HG03045 (cell line): ENCODE data around the gene KHDC4.

Experiments
- ATAC-seq: cut with Tn5 transposase; IDR thresholded peaks from one replicate; pipeline ENCODE4 v1.9.1; 2021; ENCODE audit warnings: mild to moderate bottlenecking, moderate library complexity; ENCODE audit not compliant: unreplicated experiment

Gene KHDC4

GRCh38 chr1:155934097-155934935 is at the start of gene KHDC4:
Gene KHDC4 (minus strand): TSS chr1:155934413. CDS start chr1:155934373, 40 bp downstream.
- ATAC-seq = peak; percentile 88

GRCh38 chr1:155983191-155984024 is 49.2 kb upstream of the KHDC4 start:
- peak; percentile 45 for ATAC-seq

GRCh38 chr1:155982106-155982505 is 47.9 kb upstream of the KHDC4 start:
- ATAC-seq = no peak

DNA sequence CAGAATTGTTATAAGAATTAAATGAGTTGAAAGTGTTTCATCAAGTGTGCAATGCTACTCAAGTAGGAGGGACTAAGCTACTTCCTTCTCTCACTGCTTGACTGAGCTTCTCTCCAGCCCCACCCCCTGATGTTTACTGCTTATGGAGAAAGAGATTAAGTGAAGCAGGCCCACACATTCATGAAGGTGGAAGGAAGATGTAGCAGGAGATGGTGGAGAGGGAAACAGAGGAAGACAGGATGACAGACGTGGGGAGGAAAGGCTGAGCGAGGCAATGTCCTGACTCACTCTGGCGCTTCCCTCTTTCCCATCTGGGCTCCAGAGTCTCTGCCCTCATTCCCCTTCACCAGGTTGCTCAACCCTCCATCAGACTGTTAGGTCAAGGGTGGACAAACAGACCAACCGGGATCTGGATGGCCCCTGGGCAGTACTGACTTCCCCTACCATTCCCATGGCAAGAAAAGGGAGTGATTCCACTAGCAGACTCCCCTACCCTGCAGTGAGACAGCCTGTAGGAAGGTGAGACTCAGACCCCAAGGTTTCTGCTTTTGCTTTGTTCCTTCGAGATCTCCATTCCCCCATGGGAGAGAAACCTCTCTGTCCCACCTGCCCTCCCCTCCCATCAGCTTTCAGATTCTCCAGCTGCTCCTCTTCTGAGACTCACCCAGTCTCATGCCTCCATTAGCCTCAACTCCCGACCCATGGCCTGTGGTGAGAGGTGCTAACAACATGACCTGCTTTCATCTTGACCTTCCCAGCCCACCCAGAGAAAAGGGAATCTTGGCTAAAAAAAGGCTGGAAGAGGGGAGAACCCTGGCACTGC is 47.3 kb upstream of the KHDC4 start:
- no peak for ATAC-seq

- ATAC-seq = no peak
Observed at GRCh38 chr1:155979597-155980343, 45.6 kb upstream of the KHDC4 start.

GRCh38 chr1:155978973-155979429 is 44.8 kb upstream of the KHDC4 start:
- ATAC-seq = no peak

DNA sequence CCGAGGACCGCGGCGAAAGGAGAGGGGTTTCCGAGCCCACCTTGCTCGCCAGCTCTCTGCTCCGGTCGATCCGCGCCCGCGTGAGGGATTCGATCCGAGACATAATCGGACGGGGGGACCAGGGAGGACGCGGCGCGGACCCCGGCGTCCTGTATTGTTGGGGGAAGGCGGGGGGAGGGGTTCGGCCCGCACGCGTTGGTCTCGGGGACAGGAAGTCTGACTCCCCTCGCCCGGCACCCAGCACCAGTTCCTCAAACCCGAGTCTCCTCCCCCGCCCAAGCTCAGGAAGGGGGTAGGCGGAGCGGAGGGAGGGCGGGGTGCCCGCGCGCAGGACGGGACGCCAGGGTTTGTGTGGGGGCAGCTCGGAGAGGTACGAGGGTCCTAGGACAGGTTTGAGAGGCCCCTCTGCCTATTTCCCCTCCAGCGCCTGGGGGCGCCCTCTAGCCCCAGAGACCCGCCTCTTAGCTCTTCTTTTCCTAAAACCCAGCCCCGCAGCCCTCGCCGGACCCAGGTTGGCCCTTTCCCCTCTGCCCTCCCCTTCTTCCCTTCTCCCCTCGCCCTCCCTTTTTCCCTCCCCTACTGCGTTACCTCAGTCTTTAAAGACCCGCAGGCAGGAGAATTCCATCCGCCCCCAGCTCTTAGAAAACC is 44.2 kb upstream of the KHDC4 start, which contains the start of gene ARHGEF2:
TSS of gene ARHGEF2 (minus strand) at position 223 of the 648 bp plus-strand sequence. CDS start at position 103, 120 bp downstream.
- ATAC-seq = peak; percentile 51

DNA sequence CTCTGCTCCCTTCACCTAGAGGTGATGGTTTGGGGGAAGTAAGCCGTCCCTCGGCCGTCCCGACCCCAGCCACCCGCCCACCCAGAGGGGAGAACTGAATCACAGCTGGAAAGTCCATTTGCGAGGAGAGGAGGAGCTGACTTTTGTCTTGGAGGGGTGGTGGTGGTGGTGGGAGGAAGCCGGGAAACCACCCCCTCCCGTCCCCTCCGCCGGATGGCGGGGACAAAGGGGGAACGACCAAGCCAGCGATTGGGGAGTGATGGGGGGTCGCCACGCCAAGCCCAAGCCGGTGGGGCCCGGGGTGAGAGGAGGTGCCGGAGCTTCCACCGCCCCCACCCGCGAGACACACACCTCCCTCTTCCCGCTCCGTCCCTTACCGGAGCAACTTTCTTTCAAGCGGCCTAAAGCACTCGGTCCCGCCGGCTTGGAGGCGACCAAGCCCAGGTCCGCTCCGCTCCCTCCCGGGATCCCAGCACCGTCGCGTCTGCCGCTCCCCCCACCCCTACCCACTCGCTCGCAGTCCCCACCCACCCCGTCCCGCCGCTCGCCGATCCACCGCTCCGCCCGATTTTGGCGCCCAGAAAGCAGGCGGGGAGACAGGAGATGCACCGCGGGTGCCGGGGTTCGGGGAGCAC is 43.6 kb upstream of the KHDC4 start:
- no peak for ATAC-seq

DNA sequence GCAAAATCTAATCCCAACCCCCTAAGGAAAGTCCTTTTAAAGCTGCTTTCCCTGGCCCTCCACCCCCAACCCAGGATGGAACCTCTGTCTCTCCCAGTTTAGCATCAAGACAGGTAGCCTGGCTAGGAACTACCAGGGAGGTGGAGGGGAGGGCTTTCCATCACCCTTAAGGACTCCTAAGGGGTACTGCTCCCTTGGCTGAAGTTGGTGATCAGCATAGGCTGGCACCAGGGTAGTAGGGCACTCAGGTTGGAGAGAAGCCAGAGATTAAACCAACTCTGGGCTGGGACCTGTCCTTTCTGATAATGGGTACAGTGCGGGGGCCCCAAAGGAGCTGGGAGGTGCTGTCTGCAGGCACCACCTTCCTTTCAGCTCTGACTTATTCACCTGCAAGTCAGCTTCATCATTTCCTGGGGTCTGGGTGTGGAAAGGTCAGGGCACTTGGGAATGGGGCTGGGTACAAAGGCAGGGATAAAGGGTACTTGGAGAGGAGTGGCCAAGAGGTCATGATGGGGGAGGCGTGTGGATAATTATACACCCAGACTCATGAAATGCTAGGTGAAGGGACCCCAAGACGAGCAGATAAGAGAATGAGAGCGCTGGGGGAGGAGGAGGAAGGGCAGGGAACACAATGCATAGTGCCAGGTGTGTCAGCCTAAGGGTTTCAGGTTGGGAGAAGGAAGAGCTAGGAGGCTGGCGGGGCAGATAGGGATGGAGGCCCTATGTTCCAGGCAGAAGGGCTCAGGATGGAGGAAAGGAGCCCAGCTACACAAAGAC is 42.9 kb upstream of the KHDC4 start:
- no peak for ATAC-seq

- no peak for ATAC-seq
Observed at GRCh38 chr1:155976062-155976912, 42.1 kb upstream of the KHDC4 start.

GRCh38 chr1:155975375-155976061 is 41.3 kb upstream of the KHDC4 start:
- no peak for ATAC-seq

DNA sequence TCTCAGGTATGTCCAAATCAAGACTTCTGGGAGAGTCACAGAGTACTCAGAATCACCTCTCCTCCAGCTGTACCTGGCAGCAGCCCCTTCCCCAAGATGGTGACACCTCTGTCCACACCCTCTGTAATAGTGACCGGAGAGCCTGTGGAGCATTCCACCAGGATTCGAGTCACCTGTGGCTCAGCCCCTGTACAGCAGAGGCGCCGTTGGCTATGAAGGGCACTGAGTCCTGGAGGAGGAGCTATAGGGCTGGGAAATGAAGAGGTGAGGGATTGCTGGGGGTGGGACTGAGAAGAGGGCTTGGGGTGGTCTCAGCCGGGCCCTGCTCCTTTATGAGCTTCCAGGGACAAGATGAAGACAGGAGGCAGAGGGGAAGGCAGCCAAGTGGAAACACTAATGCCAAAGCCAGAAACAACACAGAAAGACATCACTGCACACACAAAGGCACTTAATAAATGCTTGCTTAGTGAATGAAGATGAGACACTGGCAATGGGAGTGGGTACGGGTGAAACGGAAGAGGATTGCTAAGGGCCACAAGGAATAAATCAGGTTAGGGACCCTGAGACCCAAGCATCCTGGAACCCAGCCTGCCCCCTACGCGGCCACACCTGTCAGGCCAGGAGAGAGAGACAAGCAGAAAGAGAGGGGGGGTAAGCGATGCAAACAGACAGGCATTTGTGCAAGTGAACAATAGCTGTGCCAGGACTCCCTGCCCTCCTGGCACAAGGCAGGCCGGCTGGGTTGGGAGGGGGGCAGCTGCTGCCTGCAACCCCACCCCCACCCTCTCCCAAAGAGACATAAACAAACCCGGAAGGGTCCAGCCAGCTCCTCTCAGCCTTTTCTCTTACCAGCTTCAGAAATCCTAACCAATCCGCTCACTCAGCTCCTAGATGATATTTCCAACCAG is 40.2 kb upstream of the KHDC4 start:
- ATAC-seq = no peak

DNA sequence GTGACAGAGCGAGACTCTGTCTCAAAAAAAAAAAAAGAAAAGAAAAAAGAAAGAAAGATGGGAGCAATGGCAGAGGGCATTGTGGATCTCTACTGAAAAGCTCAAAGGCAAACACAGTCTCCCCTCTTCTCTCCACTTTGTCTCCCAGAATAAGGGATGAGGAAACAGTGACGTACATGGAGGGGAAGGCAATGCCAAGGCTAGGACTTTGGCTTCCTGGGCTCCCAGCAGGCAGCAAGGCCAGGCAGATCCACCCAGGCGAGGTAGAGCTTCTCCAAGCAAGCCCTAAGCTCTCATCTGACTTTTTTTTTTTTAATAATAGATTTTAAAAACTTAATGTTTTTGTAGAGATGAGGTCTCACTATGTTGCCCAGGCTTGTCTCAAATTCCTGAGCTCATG is 39.5 kb upstream of the KHDC4 start:
- no peak for ATAC-seq

DNA sequence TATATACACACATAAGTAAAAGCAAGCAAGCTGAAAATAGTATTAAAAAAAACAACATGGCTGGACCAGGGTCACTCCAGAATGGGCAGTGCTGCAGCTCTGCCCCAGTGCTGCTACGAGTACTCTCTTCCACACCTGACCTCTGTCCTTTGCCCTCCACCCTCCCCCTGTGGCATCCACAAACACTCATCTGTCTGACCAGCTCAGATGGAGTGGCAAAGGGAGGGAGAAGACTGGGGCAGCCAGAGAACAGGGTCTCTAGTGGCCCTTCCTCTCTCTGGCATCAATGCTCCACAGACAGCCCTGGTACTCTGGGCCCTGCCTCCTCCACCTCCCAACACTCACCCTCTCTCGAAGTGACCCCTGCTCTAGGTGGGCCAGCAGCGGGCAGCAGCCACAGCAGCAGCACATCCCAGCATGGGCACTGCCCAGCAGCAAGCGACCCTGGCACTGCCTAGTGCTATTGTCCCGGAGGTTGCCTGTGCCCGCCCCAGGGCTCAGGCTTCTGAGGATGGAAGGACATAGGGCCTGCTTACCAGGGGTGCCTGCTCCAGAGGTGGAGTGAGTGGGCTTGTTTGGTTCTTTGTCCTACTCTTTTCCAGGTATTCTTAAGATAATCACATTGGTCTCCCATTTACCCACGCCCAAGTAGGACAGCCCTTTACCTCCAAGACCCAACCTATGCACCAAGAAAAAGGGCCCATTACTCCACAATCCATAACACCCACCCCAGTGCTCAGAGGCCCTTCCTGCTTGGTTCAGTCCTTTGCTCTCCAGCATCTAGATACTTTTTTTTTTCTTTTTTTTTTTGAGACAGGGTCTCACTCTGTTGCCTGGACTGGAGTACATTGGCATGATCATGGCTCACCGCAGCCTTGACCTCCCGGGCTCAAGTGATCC is 37.9 kb upstream of the KHDC4 start:
- ATAC-seq = no peak
